Cardiac fibroblast (primary cell): ENCODE data around the gene OXT.
"Not testable (repeated sequence)": the region's sequence is repeated elsewhere in the genome, so short reads cannot be mapped to it uniquely, and the experiment has no call there.

Experiments used
- DNase-seq, 2 donors: peaks; one replicate each; pipeline versions ENCODE4 v3.0.0 to v3.0.0-alpha.2; 2010; ENCODE audit warnings: low read depth in 2 of 2
- H3K4me3 ChIP-seq, 2 donors: replicated peaks in 1 of 2; 1 replicate in 1 of 2; 2 replicates in 1 of 2; pipeline ENCODE4 v1.5.1; 2011; ENCODE audit warnings: low read depth in 2 of 2, low read length in 2 of 2, mild to moderate bottlenecking in 2 of 2, moderate library complexity in 1 of 2
- CTCF ChIP-seq: IDR thresholded peaks from one replicate; pipeline ENCODE4 v1.5.1; 2011; ENCODE audit warnings: low read depth, mild to moderate bottlenecking, low read length, inconsistent platforms

Gene OXT

DNA sequence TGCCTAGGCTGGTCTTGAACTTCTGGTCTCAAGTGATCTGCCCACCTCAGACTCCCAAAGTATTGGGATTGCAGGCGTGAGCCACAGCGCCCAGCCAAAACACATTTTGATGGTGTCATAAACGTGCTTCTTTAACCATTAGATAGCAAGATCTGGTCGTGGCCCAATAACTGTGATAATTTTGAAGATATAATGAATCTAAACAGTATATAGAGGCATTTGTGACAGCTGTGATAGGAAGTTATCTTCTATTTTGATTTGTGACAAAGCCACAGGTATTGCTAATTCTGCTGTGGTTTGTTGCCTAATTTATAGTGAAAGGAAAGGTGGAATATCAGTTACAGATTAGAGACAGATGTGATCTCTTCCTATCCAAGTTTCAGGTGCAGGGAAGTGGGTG is 695 bp upstream of the OXT start:
- no peak overlapping the region for H3K4me3 ChIP-seq

DNA sequence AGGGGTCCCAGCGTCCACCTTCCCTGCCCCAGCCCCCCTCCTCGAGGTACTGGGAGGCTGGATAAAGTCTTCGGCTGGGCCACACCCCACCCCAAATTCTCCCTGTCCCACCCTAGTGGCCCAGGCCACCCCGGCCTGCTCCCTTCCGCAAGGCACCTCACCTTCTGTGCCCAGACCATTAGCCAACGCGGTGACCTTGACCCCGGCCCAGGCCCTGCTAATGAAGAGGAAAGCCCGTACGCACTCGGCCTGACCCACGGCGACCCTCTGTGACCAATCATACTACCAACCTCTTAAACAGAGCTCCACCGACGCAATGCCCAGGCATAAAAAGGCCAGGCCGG is 182 bp upstream of the OXT start:
- no peak for DNase-seq
- no peak overlapping the region for H3K4me3 ChIP-seq
- TF ChIP-seq CTCF = no peak

More for the DNA sequence above, 695 bp upstream of the OXT start:
- DNase-seq = no peak
- TF ChIP-seq CTCF = no peak

GRCh38 chr20:3072530-3073250 is 1.3 kb downstream of the OXT start:
- no peak overlapping the region for H3K4me3 ChIP-seq
- DNase-seq = no peak
- no peak for TF ChIP-seq CTCF

GRCh38 chr20:3073251-3073643 is 1.8 kb downstream of the OXT start:
- not testable (repeated sequence) for DNase-seq, H3K4me3 ChIP-seq

DNA sequence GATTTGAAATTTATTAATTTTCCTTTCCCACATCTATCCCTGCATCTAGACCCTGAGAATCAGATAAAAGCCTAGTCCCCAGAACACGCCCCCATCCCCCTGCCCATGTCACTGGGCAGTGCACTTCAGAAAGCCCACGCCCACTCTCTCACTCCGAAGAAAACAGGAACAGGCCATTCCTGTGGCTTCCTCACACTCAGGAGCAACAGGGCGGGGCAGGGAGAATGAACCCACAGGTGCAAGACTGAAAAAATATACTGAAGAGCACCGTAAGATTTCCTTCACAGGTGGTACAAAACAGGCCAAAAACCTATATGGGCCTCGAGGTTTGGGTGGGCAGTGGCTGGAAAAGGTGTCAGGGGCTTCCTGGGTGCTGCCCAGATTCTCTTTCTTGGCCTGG is 3.4 kb downstream of the OXT start:
- TF ChIP-seq CTCF = no peak
- H3K4me3 ChIP-seq = no peak overlapping the region

DNA sequence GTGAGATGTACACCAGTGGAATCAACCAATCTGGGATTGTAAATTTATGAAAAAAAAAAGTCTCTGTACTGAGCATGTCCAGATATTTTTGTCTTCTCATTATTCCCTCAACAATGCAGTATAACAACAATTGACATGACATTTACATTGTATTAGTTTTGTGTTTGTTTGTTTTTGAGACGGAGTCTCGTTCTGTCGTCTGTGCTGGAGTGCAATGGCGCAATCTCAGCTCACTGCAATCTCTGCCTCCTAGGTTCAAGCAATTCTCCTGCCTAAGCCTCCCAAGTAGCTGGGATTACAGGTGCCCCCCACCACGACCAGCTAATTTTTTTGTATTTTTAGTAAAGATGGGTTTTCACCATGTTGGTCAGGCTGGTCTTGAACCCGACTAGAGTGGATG is 3.9 kb downstream of the OXT start:
- DNase-seq = not testable (repeated sequence)

More for the DNA sequence above, 3.4 kb downstream of the OXT start:
- no peak for DNase-seq

DNA sequence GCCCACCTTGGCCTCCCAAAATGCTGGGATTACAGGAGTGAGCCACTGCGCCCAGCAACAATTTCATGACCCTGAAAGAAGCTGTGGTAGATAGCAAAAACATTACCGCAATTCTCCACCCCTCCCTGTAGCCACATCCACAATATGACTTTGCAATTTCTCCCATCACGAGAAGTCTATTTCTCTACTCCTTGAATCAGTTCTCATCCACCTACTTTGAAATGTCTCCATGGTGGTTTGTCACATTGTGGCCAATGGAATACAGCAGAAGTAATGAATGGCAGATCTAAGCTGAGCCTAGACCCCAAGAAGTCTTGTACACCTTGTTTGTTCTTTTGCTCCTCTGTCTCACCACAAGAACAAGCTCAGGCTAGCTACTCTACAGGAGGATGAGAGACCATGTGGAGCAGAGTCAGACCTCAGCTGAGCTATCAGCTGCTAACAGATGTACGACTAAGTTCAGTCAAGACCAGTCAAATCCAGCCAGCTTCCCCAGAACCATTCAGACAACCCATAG is 6.3 kb downstream of the OXT start:
- no peak for DNase-seq
- H3K4me3 ChIP-seq = no peak overlapping the region
- TF ChIP-seq CTCF = no peak

More for the DNA sequence above, 3.9 kb downstream of the OXT start:
- not testable (repeated sequence) for H3K4me3 ChIP-seq

GRCh38 chr20:3080939-3081388 is 9.5 kb downstream of the OXT start:
- no peak for TF ChIP-seq CTCF
- no peak overlapping the region for H3K4me3 ChIP-seq
- DNase-seq = peak; percentile 51 to 73
